NCI-H69 (cell line): ENCODE data around the gene ID2.

Source experiments
- DNase-seq: peaks from one replicate; lab custom pipeline; 2025; lab: John Stamatoyannopoulos, UW

Gene ID2

GRCh38 chr2:8681786-8682692, at the start of gene ID2:
Gene ID2 (plus strand): TSS chr2:8682056. CDS start chr2:8682166, 110 bp downstream.
- DNase-seq: peak; percentile 98

GRCh38 chr2:8632755-8633154, 49.1 kb upstream of the ID2 start:
- no peak for DNase-seq

GRCh38 chr2:8633186-8633734, 48.6 kb upstream of the ID2 start:
- DNase-seq: no peak

GRCh38 chr2:8633735-8634313, 48.0 kb upstream of the ID2 start:
- no peak for DNase-seq

- no peak for DNase-seq
Measured at GRCh38 chr2:8634466-8635172, 47.2 kb upstream of the ID2 start.

GRCh38 chr2:8636041-8636491, 45.8 kb upstream of the ID2 start:
- no peak for DNase-seq

- DNase-seq: no peak
Measured at GRCh38 chr2:8636721-8637636, 44.9 kb upstream of the ID2 start.

GRCh38 chr2:8638327-8638726, 43.5 kb upstream of the ID2 start:
- DNase-seq: no peak

- DNase-seq: no peak
Measured at GRCh38 chr2:8639122-8639635, 42.7 kb upstream of the ID2 start.

- no peak for DNase-seq
Measured at GRCh38 chr2:8640498-8640897, 41.4 kb upstream of the ID2 start.

GRCh38 chr2:8641301-8641965, 40.4 kb upstream of the ID2 start:
- DNase-seq: no peak

- peak; percentile 9 for DNase-seq
Measured at GRCh38 chr2:8642366-8643068, 39.3 kb upstream of the ID2 start.

GRCh38 chr2:8643250-8643995, 38.4 kb upstream of the ID2 start:
- DNase-seq: no peak

GRCh38 chr2:8643996-8644356, 37.9 kb upstream of the ID2 start:
- DNase-seq: no peak

GRCh38 chr2:8644605-8645175, 37.2 kb upstream of the ID2 start:
- DNase-seq: no peak

GRCh38 chr2:8645176-8645831, 36.6 kb upstream of the ID2 start:
- no peak for DNase-seq

- DNase-seq: no peak
Measured at GRCh38 chr2:8646731-8647461, 35.0 kb upstream of the ID2 start.

GRCh38 chr2:8647462-8647857, 34.4 kb upstream of the ID2 start:
- no peak for DNase-seq
